HCT116 (cell line): Measurements from ENCODE around the gene UVSSA. TPM values are rescaled to one million over a fixed set of nuclear protein-coding genes. Genes with fewer than 3 reads are reported as not detected.
A peak's percentile ranks its signal among the peaks of the same experiment; 100 is the strongest.

Experiments
- ATAC-seq: fragments of 200-7000 bp; cut with Tn5 transposase; 2 replicates; pipeline ENCODE4 v1.9.1; 2020; ENCODE audit warnings: mild to moderate bottlenecking, moderate library complexity
- BruUV-seq: library from RNA; stranded (reverse); fragments of 400-500 nt; replicated peaks from 2 replicates; lab custom pipeline; 2021; lab: Mats Ljungman, UMichigan
- CTCF ChIA-PET: fragments of 300-600 bp; sonication (Branson Sonifier 250); formaldehyde crosslinking; loops from one replicate; lab custom pipeline; 2021; ENCODE audit warnings: antibody characterized with exemption; lab: Charles Lee
- POLR2A ChIA-PET: fragments of 300-600, 350-600 bp; sonication (Branson Sonifier 250); formaldehyde crosslinking; loops from one replicate; lab custom pipeline; 2021; ENCODE audit warnings: antibody characterized with exemption; lab: Charles Lee
- RAD21 ChIA-PET, 2 experiments: fragments of 300-600 bp; sonication (Branson Sonifier 250); formaldehyde crosslinking; loops; one replicate each; lab custom pipeline; 2023; ENCODE audit warnings: low total read pairs in 2 of 2; ENCODE audit not compliant: uncharacterized antibody in 2 of 2, unreplicated experiment in 2 of 2, low non-redundant PET in 1 of 2; lab: Charles Lee
- DNase-seq: peaks from one replicate; pipeline ENCODE4 v3.0.0-alpha.2; 2010; ENCODE audit warnings: low read depth, low spot score
- H2AFZ ChIP-seq: fragments of 200-600 bp; shearing (Covaris generic), sonication (generic); 2 replicates; pipeline ENCODE4 v1.6.1; 2017; ENCODE audit warnings: low read depth, mixed run types, mixed read lengths, antibody characterized with exemption, low read length; ENCODE audit not compliant: poor library complexity, severe bottlenecking
- H3K27ac ChIP-seq: 2 replicates; pipeline ENCODE4 v1.5.1; 2012; ENCODE audit warnings: low read depth, low read length
- H3K27me3 ChIP-seq: fragments of 200-600 bp; sonication (generic); 2 replicates; pipeline ENCODE4 v1.6.1; 2016; ENCODE audit warnings: mixed run types, low read length, mixed read lengths; ENCODE audit not compliant: insufficient read depth
- H3K36me3 ChIP-seq, 2 experiments: fragments of 200-500 bp in 1 of 2; fragments of 200-600 bp in 1 of 2; sonication (Bioruptor generic) in 1 of 2; sonication (generic) in 1 of 2; 2 replicates each; pipeline versions ENCODE4 v1.5.1 to v1.6.1; 2014 to 2016; ENCODE audit warnings: low read length in 2 of 2, inconsistent platforms in 1 of 2, mixed read lengths in 1 of 2, mixed run types in 1 of 2; ENCODE audit not compliant: insufficient read depth in 2 of 2, control insufficient read depth in 1 of 2
- H3K4me1 ChIP-seq, 2 experiments: fragments of 200-600 bp in 1 of 2; sonication (generic) in 1 of 2; 2 replicates each; pipeline versions ENCODE4 v1.5.1 to v1.6.1; 2012 to 2017; ENCODE audit warnings: low read length in 2 of 2, inconsistent platforms in 1 of 2, mild to moderate bottlenecking in 1 of 2, mixed read lengths in 1 of 2, mixed run types in 1 of 2, moderate library complexity in 1 of 2; ENCODE audit not compliant: insufficient read depth in 2 of 2, control insufficient read depth in 1 of 2
- H3K4me2 ChIP-seq: fragments of 200-600 bp; sonication (generic); 2 replicates; pipeline ENCODE4 v1.6.1; 2017; ENCODE audit warnings: mixed run types, low read length, mixed read lengths
- H3K4me3 ChIP-seq, 2 experiments: fragments of 200-600 bp in 1 of 2; sonication (generic) in 1 of 2; replicated peaks in 1 of 2; 2 replicates each; pipeline ENCODE4 v1.5.1; 2011 to 2016; ENCODE audit warnings: low read length in 2 of 2, control low read depth in 1 of 2, low read depth in 1 of 2, mild to moderate bottlenecking in 1 of 2, mixed read lengths in 1 of 2, mixed run types in 1 of 2
- H3K79me2 ChIP-seq: fragments of 200-600 bp; sonication (generic); 2 replicates; pipeline ENCODE4 v1.6.1; 2017; ENCODE audit warnings: mild to moderate bottlenecking, mixed run types, low read length, moderate library complexity, mixed read lengths; ENCODE audit not compliant: insufficient read depth
- H3K9ac ChIP-seq: fragments of 200-600 bp; sonication (generic); 2 replicates; pipeline ENCODE4 v1.6.1; 2016; ENCODE audit warnings: low read length, mixed read lengths
- H3K9me2 ChIP-seq: fragments of 200-600 bp; sonication (generic), shearing (Covaris generic); 2 replicates; pipeline ENCODE4 v1.6.1; 2017; ENCODE audit warnings: mixed run types, mild to moderate bottlenecking, moderate library complexity; ENCODE audit not compliant: insufficient read depth
- H3K9me3 ChIP-seq, 2 experiments: fragments of 200-500 bp in 1 of 2; fragments of 200-600 bp in 1 of 2; sonication (Bioruptor generic) in 1 of 2; sonication (generic) in 1 of 2; 2 replicates each; pipeline ENCODE4 v1.6.1; 2014 to 2017; ENCODE audit warnings: low read length in 2 of 2, mixed read lengths in 2 of 2, inconsistent platforms in 1 of 2, low read depth in 1 of 2, mild to moderate bottlenecking in 1 of 2, mixed run types in 1 of 2, moderate library complexity in 1 of 2; ENCODE audit not compliant: control insufficient read depth in 1 of 2, insufficient read depth in 1 of 2
- H4K20me1 ChIP-seq: fragments of 200-600 bp; sonication (generic), shearing (Covaris generic); 2 replicates; pipeline ENCODE4 v1.6.1; 2017; ENCODE audit warnings: mixed run types, mild to moderate bottlenecking, moderate library complexity; ENCODE audit not compliant: insufficient read depth
- EGR1 ChIP-seq: IDR thresholded peaks from 2 replicates; pipeline ENCODE4 v1.6.1; 2012; ENCODE audit warnings: low read depth
- FOSL1 ChIP-seq: IDR thresholded peaks from 2 replicates; pipeline ENCODE4 v1.6.1; 2012; ENCODE audit warnings: low read depth
- JUND ChIP-seq: IDR thresholded peaks from 2 replicates; pipeline ENCODE4 v1.6.1; 2012
- POLR2A ChIP-seq: IDR thresholded peaks from 2 replicates; pipeline ENCODE4 v1.7.0; 2011; ENCODE audit warnings: borderline replicate concordance; ENCODE audit not compliant: insufficient read depth, insufficient read length; ENCODE audit errors: extremely low read depth
- SIN3A ChIP-seq: IDR thresholded peaks from 2 replicates; pipeline ENCODE4 v1.6.1; 2012; ENCODE audit warnings: low read depth
- SP1 ChIP-seq: IDR thresholded peaks from 2 replicates; pipeline ENCODE4 v1.6.1; 2012; ENCODE audit warnings: low read depth
- SRF ChIP-seq: IDR thresholded peaks from 2 replicates; pipeline ENCODE4 v1.6.1; 2012; ENCODE audit warnings: low read depth
- YY1 ChIP-seq: IDR thresholded peaks from 2 replicates; pipeline ENCODE4 v1.6.1; 2011; ENCODE audit warnings: low read length, low read depth, moderate library complexity, mild to moderate bottlenecking; ENCODE audit not compliant: insufficient replicate concordance; ENCODE audit errors: extremely low read depth
- ZFX ChIP-seq: fragments of 450-650 bp; IDR thresholded peaks from 2 replicates; pipeline ENCODE4 v1.6.1; 2017
- ZNF274 ChIP-seq: fragments of 200-500 bp; sonication (Bioruptor generic); IDR thresholded peaks from 2 replicates; pipeline ENCODE4 v1.6.1; 2014; ENCODE audit warnings: mild to moderate bottlenecking, low read depth, low read length, inconsistent platforms
- intact Hi-C: fragments of 100-400 bp; cut with micrococcal nuclease; formaldehyde crosslinking; loops from 2 replicates; pipeline ENCODE4 v1.10.0; 2022
- total RNA-seq: library from RNA; stranded (reverse); gene quantifications from one replicate; pipeline ENCODE4 v1.2.1, GENCODE V29; 2021; ENCODE audit not compliant: unreplicated experiment
- TF ChIP-seq, protein P1 (sequence below), 3 experiments: fragments of 200-600 bp in 1 of 3; sonication (generic) in 1 of 3; IDR thresholded peaks in 2 of 3; conservative IDR thresholded peaks in 1 of 3; 2 replicates each; pipeline ENCODE4 v1.5.1; 2012 to 2017; ENCODE audit warnings: low read depth in 2 of 3, low read length in 2 of 3, antibody characterized with exemption in 1 of 3, borderline replicate concordance in 1 of 3, control low read depth in 1 of 3, mild to moderate bottlenecking in 1 of 3, mixed read lengths in 1 of 3, mixed run types in 1 of 3, moderate library complexity in 1 of 3; ENCODE audit not compliant: insufficient read depth in 1 of 3
- TF ChIP-seq, protein P2 (sequence below): IDR thresholded peaks from 2 replicates; pipeline ENCODE4 v1.6.1; 2011; ENCODE audit warnings: mild to moderate bottlenecking, low read length, moderate library complexity; ENCODE audit not compliant: insufficient replicate concordance; ENCODE audit errors: extremely low read depth
- TF ChIP-seq, protein P3 (sequence below): IDR thresholded peaks from 2 replicates; pipeline ENCODE4 v1.6.1; 2012; ENCODE audit warnings: low read depth
- TF ChIP-seq, protein P4 (sequence below): IDR thresholded peaks from 2 replicates; pipeline ENCODE4 v1.6.1; 2012
- TF ChIP-seq, protein P5 (sequence below): IDR thresholded peaks from 2 replicates; pipeline ENCODE4 v1.6.1; 2012

UVSSA gene
- total RNA-seq, 1 experiment from 2014 or later: 30.5 TPM

DNA sequence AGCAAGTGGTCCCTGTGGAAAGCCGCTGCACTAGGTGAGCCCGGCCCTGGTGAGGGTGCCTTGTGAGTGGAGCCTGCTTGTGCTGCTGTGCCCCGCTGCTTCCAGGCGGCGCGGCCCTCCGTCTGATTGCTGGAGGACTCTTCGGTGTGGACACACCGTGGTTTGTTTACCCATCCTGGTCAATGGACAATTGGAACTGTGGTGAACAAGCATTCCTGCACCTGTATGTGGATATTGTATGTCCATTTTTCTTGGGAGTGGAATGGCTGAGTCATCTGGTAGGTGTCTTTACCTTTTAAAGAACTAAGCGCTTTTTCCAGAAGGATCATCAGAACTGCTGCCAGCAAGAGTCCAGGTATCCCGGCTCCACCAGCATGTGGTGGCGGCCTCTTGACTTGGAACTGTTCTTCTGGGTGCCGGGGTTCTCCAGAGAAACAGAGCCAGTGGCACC is 41.7 kb upstream of the UVSSA start:
- peak; percentile 75 for DNase-seq
- H3K36me3 ChIP-seq: peaks cover 0 to 14% of the 10 kb centered on the region in 2 experiments; a peak in 1 of 4 replicates
- peak overlapping the region; percentile 75 for H3K4me2 ChIP-seq
- H3K9me3 ChIP-seq: no peaks in the 10 kb centered on the region
- H3K27ac ChIP-seq: peak overlapping the region; percentile 87
- no TSS peak for BruUV-seq
- no peaks in the 10 kb centered on the region for H4K20me1 ChIP-seq
- no peaks in the 10 kb centered on the region for H3K27me3 ChIP-seq
- TF ChIP-seq, protein P1, sequence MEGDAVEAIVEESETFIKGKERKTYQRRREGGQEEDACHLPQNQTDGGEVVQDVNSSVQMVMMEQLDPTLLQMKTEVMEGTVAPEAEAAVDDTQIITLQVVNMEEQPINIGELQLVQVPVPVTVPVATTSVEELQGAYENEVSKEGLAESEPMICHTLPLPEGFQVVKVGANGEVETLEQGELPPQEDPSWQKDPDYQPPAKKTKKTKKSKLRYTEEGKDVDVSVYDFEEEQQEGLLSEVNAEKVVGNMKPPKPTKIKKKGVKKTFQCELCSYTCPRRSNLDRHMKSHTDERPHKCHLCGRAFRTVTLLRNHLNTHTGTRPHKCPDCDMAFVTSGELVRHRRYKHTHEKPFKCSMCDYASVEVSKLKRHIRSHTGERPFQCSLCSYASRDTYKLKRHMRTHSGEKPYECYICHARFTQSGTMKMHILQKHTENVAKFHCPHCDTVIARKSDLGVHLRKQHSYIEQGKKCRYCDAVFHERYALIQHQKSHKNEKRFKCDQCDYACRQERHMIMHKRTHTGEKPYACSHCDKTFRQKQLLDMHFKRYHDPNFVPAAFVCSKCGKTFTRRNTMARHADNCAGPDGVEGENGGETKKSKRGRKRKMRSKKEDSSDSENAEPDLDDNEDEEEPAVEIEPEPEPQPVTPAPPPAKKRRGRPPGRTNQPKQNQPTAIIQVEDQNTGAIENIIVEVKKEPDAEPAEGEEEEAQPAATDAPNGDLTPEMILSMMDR (IDR thresholded peaks at IDR 0.05 in 2 of 3, conservative IDR thresholded peaks at IDR 0.05 in 1 of 3; ENCODE audit: borderline replicate concordance in 1 of 3, insufficient read depth in 1 of 3, low read depth in 2 of 3, low read length in 2 of 3): no peak
- TF ChIP-seq, protein P2, sequence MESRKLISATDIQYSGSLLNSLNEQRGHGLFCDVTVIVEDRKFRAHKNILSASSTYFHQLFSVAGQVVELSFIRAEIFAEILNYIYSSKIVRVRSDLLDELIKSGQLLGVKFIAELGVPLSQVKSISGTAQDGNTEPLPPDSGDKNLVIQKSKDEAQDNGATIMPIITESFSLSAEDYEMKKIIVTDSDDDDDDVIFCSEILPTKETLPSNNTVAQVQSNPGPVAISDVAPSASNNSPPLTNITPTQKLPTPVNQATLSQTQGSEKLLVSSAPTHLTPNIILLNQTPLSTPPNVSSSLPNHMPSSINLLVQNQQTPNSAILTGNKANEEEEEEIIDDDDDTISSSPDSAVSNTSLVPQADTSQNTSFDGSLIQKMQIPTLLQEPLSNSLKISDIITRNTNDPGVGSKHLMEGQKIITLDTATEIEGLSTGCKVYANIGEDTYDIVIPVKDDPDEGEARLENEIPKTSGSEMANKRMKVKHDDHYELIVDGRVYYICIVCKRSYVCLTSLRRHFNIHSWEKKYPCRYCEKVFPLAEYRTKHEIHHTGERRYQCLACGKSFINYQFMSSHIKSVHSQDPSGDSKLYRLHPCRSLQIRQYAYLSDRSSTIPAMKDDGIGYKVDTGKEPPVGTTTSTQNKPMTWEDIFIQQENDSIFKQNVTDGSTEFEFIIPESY: no peak
- TF ChIP-seq ZNF274 (no peak), FOSL1 (peak; percentile 77), POLR2A (no peak), ZFX (no peak), EGR1 (no peak), SIN3A (no peak), YY1 (no peak), JUND (peak; percentile 75), SP1 (peak; percentile 60), SRF (peak; percentile 54; the same call in 1 of the 2 replicates)
- TF ChIP-seq, protein P3, sequence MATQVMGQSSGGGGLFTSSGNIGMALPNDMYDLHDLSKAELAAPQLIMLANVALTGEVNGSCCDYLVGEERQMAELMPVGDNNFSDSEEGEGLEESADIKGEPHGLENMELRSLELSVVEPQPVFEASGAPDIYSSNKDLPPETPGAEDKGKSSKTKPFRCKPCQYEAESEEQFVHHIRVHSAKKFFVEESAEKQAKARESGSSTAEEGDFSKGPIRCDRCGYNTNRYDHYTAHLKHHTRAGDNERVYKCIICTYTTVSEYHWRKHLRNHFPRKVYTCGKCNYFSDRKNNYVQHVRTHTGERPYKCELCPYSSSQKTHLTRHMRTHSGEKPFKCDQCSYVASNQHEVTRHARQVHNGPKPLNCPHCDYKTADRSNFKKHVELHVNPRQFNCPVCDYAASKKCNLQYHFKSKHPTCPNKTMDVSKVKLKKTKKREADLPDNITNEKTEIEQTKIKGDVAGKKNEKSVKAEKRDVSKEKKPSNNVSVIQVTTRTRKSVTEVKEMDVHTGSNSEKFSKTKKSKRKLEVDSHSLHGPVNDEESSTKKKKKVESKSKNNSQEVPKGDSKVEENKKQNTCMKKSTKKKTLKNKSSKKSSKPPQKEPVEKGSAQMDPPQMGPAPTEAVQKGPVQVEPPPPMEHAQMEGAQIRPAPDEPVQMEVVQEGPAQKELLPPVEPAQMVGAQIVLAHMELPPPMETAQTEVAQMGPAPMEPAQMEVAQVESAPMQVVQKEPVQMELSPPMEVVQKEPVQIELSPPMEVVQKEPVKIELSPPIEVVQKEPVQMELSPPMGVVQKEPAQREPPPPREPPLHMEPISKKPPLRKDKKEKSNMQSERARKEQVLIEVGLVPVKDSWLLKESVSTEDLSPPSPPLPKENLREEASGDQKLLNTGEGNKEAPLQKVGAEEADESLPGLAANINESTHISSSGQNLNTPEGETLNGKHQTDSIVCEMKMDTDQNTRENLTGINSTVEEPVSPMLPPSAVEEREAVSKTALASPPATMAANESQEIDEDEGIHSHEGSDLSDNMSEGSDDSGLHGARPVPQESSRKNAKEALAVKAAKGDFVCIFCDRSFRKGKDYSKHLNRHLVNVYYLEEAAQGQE: no peak
- TF ChIP-seq, protein P4, sequence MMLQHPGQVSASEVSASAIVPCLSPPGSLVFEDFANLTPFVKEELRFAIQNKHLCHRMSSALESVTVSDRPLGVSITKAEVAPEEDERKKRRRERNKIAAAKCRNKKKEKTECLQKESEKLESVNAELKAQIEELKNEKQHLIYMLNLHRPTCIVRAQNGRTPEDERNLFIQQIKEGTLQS: no peak
- TF ChIP-seq, protein P5, sequence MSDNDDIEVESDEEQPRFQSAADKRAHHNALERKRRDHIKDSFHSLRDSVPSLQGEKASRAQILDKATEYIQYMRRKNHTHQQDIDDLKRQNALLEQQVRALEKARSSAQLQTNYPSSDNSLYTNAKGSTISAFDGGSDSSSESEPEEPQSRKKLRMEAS: peak; percentile 54; the same call in 1 of the 2 replicates
- TF ChIP-seq, all 23 proteins: peak for 5
- no peaks in the 10 kb centered on the region for H3K9me2 ChIP-seq
- peaks cover 30 to 31% of the 10 kb centered on the region in 2 experiments for H3K4me1 ChIP-seq
- intact Hi-C loops: no loop called here
- peaks cover 98% of the 10 kb centered on the region for H3K79me2 ChIP-seq
- no peak overlapping the region for H2AFZ ChIP-seq
- H3K4me3 ChIP-seq: peak overlapping the region in 1 of 2 experiments; percentile 37; a peak in 2 of 4 replicates
- RAD21 ChIA-PET: no interaction called here
- H3K9ac ChIP-seq: peak overlapping the region; percentile 55
- CTCF ChIA-PET: no interaction called here
- peak; percentile 67 for ATAC-seq
- POLR2A ChIA-PET: interaction anchor here (1.6 kb wide), 1 partner anchor 18 kb away, joined by 3 read pairs; no protein-coding TSS in a partner anchor
